Dedifferentiated amniotic fluid mesenchymal stem cell (primary cell): ENCODE results near the gene ACVRL1.
A peak's percentile ranks its signal among the peaks of the same experiment; 100 is the strongest.

Experiments used
- DNase-seq: peaks from one replicate; pipeline ENCODE4 v3.0.0-alpha.2; 2016; ENCODE audit errors: extremely low spot score

ACVRL1 gene

DNA sequence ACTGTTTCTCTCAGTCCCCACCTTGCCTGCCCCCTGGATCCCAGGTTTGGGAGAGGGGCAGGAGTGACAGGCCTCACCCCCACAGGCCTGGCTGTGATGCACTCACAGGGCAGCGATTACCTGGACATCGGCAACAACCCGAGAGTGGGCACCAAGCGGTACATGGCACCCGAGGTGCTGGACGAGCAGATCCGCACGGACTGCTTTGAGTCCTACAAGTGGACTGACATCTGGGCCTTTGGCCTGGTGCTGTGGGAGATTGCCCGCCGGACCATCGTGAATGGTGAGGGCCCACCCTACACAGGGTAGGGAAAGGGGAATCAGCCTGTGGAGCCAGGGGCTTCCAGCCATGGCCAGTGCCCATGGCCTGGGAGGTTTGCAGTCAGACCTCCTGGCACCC, 8.6 kb downstream of the ACVRL1 start:
- DNase-seq = no peak

DNA sequence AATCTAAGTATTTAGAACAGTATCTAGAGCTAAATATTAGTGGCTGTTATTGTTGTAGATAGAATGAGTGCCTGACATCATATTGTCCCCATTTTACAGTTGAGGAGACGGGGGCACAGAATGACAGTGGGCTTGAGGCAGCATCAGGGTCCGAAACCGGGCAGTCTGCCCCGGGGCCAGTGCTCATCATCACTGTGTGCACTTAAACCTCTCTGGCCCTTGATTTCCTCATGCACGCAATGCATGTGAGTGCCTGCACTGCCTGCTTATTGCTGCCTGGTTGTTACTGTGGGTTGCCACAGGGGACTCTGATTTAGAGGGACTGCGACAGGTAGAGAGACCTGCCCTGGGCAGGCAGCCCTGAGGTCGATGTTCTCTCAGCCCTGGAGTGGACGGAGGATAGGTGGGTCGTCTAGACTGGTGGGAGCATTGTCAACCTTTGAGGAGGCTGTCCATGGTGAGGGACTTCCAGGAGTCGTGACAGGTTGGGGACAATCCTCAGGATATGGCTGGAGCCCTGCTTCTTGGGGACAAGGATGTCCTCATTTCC, 9.8 kb downstream of the ACVRL1 start:
- DNase-seq = no peak

DNA sequence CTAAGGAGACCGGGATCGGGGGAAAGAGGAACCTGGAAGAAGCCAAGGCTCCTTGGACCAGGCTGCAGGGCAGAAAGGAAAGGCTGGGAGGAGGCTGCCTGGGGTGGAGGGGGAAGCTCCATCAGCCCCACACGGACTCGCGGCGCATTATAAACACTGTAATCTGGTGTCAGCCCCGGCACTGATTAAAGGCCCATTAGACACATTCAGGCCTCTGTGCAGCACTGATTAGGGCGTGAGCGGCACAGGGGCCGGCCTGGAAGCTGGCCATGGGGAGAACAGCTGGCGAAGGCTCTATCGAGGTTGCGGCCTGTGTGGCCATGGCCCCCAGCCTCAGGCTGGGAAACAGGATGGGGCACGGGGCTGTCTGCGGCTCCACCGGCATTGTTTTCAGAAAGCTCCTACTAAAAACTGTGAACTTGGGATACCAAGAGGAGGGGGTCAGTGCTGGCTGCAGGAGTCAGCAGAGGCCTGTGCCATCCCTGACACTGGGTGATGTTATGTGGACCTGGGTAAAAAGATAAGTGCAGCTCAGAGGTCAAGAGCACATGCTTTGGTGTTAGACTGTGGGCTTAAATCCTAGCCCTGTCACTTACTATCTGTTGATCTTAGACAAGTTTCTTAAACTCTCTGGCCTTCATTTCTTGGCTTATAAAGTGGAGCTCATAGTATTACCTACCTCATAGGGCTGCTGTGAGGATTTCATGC, 10.6 kb downstream of the ACVRL1 start:
- DNase-seq = no peak

DNA sequence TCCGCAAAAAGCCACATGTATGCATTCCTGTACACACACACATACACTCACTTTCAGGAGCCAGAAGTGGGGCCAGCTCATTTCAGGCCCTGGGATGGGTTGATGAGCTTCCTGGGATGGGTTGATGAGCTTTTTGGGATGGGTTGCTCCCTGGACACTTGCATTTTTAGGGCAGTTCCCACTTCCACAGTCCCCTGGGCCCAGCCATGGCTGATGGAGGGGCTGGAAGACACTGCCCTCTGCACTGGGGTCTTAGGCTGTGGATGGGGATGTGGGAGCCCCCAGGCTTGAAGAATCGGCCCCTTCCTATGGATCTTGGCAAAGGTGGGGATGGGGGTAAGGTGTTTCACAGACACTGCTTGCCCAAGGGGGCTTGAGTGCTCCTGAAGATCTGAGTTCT, 12.7 kb downstream of the ACVRL1 start:
- no peak for DNase-seq

DNA sequence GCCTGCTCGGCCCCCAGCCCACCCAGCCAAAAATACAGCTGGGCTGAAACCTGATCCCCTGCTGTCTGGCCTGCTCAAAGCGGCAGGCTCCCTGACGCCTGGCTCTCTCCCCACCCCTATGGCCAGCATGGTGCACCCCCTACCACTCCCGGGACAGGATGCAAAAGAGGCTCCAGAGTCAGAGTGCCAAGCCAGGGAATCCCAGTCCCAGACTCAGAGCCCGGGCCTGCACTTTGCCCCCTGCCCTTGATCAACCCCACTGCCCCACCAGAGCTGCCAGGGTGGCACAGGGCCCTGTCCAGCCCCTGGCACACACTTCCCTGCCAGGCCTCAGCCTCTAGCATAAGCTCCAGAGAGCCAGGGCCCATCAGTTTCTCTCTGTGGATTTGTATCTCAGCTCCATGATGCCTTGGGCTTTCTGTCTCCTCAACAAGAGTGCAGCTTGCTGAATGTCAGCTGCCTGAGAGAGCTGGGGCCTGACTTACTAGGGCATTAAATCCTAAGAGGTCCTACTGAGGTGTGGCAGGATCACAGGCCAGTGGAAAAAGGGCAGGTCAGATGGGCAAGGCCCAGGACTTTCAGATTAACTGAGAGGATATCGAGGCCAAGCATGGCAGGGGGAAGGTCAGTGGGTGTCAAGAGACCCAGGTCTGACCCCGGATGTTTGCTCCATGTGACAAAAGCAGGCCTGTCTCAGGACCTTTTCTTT, 13.9 kb downstream of the ACVRL1 start:
- no peak for DNase-seq

DNA sequence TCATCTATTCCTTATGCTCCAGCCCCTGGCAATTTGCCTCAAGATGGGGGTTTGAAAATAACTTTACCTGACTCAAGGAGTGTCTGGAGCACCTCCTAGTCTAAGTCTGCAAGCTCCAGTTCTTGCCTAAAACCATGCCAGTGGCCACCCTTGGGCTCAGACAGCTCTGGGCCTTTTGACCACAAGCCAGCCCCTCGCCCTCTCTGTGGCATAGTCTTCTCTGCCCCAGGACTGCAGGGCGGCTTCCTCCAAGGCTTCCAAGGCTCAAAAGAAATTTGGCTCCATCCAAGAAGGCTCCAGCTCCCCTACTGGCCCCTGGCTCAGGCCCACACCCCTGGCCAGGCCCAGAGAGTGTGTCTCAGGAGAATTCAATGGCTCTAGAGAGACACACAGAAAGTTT, 14.8 kb downstream of the ACVRL1 start:
- DNase-seq = no peak

DNA sequence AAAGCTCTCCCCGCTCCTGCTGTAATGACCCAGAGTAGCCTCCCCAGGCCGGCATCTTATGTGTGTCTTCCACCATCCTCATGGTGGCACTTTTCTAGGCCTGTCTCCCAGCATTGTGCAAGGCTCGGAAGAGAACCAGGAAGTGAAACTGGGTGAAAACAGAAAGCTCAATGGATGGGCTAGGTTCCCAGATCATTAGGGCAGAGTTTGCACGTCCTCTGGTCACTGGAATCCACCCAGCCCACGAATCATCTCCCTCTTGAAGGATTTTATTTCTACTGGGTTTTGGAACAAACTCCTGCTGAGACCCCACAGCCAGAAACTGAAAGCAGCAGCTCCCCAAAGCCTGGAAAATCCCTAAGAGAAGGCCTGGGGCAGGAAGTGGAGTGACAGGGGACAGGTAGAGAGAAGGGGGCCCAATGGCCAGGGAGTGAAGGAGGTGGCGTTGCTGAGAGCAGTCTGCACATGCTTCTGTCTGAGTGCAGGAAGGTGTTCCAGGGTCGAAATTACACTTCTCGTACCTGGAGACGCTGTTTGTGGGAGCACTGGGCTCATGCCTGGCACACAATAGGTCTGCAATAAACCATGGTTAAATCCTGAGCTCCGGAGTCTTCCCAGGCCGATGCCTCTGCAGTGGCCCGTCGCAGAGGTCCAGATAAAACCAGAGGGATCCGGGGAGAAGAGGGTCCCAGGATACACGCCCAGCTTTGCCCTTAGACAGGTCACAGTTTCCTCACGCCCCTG, 15.6 kb downstream of the ACVRL1 start:
- peak; percentile 29 for DNase-seq

DNA sequence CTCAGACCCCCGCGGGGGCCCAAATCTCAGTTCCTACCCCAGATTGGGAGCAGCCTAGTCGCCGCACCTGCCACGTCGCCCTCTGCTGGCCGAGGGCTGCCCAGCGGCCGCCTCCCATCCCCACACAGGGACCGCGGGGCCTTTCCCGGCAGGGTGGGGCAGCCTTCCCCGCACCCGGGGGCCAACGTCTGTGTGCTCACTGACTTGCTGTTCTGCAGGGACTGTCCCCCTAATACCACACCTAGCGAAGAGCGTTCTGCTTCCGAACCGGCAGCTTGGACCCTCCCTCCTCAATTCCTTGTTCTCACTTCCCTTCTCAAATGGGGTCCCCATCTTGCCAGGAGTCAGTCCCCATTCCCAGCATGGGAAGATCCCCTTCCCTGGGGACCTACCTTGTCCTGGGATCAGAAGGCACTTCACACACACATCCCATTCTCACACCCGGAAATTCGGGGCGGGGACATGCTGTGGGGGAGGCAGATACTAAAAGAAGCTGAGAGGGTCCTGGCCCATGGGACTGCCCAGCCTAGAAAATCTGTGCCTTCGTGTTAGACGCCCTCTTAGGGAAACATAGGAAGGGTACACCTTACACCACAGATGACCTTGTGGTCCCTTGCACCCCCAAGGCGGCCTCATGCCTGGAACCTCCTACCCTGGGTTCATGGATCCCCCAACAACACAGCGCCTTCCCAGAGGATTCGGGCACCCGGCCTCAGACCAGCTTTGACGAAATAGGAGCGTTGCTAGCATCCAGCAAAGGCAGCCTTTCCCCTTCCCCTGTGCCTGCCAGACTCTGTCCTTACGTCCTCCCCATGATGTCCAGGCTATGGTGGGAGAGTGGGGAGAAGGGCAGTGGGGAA, 16.4 kb downstream of the ACVRL1 start:
- DNase-seq = no peak

DNA sequence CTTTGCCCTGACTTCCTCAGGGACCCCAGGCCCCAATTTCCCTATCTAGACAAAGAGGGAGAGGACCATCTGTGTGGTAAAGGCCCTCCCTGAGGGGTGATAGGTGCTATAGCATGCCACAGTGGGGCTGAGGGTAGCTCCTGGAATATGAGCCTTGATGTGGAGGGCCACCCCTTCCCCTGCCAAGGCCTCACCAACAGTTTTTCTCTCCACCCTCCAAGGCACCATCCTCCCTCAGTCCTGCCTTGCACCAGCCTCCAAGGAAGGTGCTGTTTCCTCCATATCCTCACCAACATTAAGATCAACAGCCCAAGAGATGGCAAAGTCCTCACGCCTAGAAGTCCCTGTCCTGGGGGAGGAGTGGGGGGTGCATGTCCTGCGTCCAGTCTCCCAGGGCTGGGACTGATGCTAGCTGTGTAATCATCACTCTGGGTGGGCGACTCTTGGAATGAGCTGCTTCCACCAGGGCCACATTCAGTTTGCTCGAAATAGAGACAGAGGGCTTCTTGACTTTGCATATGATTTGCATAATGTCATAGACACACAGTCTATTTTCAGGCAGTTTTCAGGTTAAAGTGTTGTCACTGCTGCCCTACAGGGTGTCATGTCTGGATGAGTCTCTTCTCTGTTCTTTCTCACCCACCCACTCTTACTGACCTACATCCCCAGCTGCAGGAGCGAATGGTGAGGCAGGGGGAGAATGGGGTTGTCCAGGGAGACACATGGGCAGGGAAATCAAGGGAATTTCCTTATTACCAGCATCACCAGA, 17.4 kb downstream of the ACVRL1 start:
- DNase-seq = no peak

DNA sequence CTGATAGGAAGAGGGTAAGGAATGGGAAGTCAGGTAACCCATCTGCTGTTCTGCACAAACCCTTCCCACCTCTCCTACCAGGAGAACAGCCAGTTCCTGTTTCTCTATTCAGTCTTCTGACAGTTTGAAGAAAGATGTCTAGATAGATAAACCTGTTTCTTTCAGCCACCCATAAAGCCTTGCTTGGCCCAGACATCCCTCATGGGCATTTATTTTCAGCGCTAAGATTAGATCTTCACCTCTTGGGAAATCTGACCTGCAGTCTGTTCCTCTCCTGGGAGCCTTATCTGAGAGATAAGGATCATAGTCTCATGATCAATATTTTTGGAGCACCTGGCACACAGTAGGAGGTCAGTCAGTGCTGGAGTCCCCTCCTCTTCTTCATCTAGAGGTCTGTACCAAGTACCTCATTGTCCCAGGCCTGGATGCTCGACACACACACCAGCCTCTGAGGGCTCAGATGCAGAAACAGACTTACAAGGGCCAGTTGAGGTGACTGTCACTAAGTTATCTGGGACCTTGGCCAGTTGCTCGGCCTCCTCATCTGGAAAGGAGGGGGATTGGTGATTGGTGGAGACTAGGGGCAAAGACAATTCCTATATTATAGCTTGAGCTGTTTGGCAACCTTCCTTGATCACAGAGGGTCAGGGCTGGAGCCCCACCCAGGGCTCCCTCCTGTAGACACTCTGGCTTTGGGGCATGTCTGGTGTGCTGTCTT, 18.2 kb downstream of the ACVRL1 start:
- DNase-seq = no peak

DNA sequence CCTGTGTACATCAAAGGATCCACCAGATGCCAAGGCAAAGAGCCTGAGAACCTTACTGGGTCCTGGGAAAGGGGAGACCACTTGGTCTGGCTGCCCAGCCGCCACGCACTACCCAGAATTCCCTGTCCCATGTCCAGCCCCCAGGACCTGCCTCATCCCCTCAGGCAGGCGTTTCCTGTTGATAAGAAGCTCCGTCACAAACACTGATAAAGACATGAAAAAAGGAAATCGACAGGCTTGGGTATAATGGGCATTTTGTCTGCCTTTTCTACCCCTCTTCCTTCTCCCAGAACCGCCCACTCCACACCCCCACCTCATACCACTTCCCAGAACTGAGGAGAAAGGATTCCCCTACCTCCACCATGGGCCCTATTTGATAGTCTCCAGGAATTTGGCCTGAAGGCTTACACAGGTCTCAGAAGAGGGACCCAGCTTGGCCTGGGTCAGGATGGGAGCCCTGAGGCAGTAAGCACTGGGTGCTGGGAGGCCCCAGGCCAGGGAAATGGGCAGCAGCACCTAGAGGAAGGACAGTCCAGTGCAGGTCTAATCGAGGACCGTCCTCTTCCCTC, 18.8 kb downstream of the ACVRL1 start:
- DNase-seq = no peak

DNA sequence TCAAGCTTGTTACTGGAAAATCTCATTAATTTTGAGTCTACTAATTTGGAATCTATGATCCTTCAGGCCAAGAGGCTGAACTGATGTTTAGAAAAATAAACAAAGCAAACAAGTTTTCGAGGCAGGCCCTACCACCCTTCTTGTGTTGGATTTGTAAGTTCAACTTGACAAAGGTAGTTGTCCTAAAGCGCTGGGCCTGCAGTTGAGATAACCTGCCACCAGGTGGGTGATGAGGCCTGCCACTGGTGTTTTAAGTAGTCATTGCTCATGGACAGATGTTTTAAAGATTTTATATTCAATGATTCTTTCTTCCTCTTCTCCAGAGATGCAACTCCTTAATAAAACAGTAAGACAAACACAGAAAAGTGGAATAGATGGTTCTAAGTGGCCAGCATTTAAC, 19.4 kb downstream of the ACVRL1 start:
- DNase-seq = no peak

DNA sequence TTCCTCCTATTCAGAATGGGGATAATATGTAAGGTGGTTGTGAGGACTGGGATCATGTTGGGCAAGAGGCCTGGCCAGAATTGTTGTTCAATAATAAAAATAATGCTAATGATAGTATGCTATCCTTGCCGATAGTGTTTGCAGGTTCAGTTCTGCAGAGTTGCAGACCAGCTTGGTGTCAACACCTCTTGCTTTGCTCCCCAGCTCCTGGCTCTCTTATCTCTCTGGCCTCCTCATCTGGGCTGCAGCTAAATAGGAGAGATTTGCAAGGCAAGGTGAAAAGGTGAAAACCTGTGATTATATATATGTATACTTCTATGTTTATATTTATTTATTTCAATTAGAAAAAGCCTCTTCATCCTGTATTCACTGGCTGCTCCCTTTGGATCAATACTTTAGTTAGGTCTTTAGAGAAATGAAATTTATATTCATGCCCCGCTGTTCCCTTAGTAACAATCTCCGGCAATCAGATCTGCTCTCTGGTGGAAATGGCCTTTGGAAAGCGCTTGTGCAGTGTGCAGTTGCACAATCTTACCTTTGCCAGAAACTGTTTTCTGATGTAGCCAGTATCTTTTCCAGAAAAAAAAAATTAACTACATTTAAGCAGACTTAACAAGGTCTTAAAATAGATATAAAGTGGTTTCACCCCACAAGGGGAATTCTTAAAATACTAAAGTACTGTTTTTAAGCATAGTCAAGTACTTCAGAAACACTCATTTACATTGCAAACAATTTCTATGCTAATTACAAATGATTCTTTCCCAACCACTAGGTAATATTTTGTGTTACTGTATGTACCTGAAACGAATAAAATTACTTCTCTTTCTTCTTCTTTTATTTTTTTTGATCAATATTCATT, 25.1 kb downstream of the ACVRL1 start:
- no peak for DNase-seq

DNA sequence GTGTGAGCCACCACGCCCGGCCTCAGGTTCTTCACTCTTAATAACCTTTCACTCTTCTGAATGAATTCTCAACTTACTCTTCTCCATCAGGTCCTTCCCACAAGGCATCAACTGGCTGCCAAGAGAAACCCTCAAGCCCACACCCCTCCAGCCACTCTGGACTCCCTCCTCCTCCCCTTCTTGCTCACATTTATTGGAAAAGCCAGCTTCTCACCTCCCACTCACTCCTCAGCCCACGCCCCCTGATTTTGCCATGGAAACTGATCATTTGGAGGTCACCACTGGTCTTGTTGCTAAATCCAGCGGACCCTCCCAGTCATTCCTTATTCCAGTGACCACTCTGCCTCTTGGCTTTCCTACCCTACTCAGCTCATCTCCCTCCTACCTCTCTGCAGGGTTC, 26.8 kb downstream of the ACVRL1 start:
- DNase-seq = no peak

DNA sequence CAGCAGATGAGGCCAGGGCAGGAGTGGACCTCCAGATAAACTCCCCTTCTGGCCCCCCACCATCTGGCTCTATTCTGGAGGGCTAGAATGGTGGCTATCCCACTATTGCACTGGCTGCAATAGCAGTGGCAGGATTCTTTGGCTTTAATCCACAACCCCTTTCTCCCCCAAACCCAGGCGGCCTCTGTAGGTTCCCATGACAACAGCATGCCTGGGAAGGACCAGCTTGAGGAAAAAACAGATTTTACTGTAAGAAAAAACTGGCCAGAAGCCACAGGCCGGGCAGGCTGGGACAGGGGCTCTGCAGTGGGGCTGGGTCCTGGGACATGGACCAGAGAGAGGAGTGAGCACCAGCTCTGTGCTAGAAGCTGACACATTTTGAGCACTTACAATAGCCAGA, 30.6 kb downstream of the ACVRL1 start:
- no peak for DNase-seq

DNA sequence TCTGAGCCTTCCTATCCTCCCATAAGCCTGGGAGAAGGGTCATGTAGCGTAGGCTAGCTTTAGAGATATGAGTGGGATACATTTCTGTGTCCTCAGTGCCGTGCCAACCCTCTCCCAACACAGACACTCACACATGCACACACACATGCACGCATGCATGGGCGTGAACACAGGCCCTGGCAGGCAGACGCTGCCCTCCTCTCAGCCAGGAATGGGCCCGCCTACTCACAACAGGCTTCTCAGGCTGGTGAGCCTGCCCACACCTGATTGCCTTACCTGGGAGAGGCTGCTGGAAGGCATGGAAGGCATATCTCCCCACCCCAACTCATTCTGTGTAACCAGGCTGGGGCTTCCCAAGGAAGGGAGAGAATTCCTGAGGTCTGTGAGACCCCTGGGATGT, 31.4 kb downstream of the ACVRL1 start:
- DNase-seq = no peak

DNA sequence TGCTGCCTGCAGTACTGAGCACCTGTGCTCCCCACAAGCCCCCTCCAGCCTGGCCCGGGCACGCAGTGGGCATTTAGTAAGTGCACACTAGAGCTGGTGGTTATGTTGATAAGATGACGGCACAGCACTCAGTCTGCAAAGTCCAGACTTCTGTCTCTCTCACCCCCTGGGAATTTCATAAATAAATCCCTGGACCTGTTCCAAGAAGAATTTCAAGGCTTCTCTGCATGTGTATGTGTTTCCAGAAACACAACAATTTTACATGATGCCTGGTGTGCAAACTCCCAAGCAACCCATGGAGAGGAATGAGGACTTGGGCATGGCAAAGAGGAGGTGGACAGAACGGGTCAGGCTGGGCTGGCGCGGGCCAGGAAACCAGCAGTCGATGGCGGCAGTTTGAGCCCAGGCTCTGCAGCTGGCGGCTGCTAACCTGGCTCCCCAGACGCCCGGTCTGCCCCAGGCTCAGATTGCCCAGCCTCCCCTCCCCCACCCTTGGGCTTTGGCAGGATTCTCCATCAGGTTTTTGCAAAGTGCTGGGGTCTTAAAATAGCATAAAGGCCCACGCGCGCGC, 33.8 kb downstream of the ACVRL1 start:
- DNase-seq = no peak

DNA sequence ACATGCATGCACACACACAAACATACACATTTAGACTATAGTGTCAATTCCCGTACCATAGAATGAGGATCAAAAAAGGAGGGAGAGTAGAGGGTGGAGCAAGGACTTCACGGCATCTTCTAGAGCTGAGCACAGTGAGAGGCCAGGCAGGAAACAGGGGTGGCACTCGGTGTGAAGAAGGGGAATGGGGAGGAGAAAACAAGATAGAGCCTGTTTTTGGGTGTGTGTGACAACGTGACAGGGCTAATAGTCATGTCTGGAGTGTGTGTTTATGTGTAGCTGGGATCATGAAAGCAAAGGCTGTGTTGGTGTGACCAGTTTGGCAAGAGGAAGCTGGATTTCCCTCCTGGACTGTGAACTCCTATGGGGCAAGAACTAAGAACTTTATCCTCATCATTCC, 34.3 kb downstream of the ACVRL1 start:
- DNase-seq = no peak

DNA sequence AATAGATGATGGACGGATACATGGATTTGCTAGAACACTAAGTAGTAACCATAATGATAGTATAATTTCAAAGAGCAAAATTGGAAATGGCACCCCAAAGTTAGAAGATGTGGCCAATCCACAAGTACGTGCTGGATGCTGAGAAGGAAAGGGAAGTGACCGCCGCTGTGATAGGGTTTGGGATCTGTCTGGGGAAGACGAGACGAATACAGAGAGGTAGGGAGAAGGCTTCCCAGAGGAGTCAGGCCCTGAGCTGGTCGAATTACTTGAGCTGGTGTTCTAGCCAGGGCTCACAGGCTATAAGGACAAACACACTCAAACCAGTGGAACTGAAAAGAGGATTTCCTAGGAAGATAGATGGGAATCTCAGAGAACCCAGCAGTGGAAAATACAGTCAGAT, 34.8 kb downstream of the ACVRL1 start:
- DNase-seq = no peak
